OCI-LY1 (cell line): ENCODE data around the gene GFRA3.

Source experiments
- CTCF ChIP-seq: fragments of 200-600 bp; sonication (generic), shearing (Covaris generic); IDR thresholded peaks from 2 replicates; pipeline ENCODE4 v1.5.1; 2017; ENCODE audit warnings: mild to moderate bottlenecking, antibody characterized with exemption, low read length, moderate library complexity, mixed read lengths
- EZH2 ChIP-seq: fragments of 200-600 bp; sonication (generic), shearing (Covaris generic); IDR thresholded peaks from 2 replicates; pipeline ENCODE4 v1.8.0; 2017; ENCODE audit warnings: borderline replicate concordance, mixed run types, mild to moderate bottlenecking, antibody characterized with exemption, low read length, moderate library complexity, mixed read lengths

- TF ChIP-seq CTCF (no peak), EZH2 (no peak)
Observed at GRCh38 chr5:138275895-138276294, 1.5 kb upstream of the GFRA3 start.
